Stimulated activated CD4-positive, alpha-beta T cell treated with anti-CD3 and anti-CD28 coated beads, Interleukin-2, amount 100 ng/mL, for 4 hours (primary cell): Measurements from ENCODE around the gene DNAJC10.
"Not testable (repeated sequence)": the region's sequence is repeated elsewhere in the genome, so short reads cannot be mapped to it uniquely, and the experiment has no call there.

ENCODE experiments used
- DNase-seq: peaks from one replicate; pipeline ENCODE4 v3.0.0-alpha.2; 2020; ENCODE audit warnings: low read depth

Gene DNAJC10

DNA sequence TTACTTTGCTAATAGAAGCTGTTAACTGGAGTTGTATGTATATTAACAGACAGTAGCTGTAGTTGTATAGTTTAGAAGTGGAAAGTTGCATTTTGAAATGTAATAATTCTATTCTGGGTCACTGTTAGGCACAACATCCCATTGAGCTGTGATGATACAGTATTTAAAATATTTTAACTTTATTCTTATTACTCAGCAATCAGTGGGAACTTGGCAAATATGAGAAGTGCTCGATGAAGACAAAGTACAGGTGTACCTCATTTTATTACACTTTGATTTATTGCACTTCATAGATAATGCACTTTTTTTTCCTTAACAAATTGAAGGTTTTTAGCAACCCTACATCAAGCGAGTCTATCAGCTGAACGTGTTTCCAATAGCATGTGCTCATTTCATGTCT is 8.6 kb downstream of the DNAJC10 start:
- DNase-seq: no peak

DNA sequence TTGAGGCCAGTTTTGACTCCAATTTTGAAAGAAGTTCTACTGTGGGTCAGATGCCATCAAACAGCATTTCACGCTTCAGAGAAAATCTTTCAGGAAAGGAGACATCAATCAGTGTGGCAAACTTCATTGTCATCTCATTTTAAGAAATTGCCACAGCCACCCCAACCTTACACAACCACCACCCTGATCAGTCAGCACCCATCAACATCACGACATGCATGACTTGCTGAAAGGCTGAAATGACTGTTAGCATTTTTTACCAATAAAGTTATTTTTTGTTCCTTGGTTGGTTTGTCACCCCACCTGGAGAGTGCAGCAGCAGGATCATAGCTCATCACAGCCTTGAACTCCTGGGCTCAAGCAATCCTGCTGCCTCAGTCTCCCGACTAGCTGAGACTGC is 10.4 kb downstream of the DNAJC10 start:
- no peak for DNase-seq

DNA sequence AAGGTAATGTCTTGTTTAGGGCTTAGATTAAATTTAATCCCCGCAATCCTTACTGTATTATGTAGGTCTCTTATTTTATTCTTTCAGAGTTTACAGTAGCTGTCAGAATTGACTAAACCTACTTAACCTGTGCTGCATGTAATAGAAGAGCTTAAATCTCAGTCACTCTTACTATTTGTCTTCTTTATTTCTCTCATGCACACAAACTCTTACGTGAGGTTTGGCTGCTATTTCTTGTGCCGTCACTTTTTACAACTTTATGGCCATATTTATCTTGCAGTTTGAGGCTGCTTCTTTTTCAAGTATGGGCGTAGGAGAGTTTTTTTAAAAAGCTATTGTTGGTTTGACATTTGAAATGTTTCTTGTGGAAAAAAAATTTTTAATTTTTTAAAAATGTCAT is 12.0 kb downstream of the DNAJC10 start:
- DNase-seq: no peak

DNA sequence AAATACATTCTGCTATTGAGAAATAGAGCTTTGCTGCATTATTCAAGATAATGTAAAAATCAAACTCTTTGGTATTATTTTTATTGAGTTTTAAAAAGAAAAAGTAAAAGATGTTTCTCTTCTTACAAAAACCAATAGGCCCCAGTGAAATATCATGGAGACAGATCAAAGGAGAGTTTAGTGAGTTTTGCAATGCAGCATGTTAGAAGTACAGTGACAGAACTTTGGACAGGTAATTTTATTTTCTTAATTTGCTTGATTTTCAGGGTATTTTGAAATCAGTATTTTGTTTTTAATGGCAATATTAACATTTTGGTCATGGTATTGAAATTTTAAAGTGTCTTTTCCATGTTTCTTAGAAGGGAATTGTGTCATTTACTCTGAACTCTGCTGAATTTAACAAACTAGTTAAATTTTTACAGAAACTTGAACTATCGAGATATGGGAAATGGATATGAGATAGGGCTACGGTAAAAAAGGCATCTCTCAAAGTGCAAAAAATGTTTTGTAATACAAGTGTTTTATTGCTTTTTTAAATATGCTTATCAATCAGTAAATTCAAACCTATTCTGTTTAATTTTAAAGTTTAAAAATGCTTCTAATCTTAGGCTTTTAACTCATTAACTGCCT is 13.8 kb downstream of the DNAJC10 start:
- no peak for DNase-seq

DNA sequence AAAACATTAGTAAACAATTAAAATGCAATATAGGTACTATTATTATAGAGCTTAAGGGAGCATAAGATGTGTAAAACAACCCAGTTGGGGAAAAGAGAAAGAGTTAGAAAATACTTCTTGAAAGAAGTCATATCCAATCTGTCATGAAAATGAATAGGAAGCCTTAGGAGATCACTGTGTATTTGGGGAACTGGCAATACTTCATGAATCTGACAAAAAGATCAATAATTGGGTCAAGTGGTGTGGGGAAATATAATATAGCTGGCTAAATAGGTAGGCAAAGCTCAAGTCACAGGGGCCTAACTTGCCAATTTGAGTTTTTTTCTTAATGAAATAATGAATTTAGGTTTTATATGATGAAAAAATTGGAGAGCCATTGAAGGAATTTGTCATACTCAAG is 14.4 kb downstream of the DNAJC10 start:
- DNase-seq: no peak

DNA sequence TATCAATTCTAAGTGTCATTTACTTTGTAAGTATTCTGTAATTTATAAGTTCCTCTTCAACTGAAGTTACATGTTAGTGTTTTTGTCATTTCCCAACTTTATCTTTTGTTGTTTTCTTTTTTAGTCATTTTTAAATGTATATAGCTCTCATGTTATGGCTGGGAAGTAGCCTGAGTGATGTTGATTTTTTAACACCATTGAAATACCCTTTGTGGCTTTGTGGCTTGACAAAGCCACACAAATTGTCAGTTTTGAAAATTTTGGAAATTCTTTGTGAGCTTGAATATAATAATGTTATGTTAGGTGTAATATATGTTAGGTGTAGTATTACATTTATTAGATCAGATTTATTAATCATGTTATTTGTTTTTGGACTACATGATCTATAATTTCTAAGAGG is 16.7 kb downstream of the DNAJC10 start:
- DNase-seq: no peak

DNA sequence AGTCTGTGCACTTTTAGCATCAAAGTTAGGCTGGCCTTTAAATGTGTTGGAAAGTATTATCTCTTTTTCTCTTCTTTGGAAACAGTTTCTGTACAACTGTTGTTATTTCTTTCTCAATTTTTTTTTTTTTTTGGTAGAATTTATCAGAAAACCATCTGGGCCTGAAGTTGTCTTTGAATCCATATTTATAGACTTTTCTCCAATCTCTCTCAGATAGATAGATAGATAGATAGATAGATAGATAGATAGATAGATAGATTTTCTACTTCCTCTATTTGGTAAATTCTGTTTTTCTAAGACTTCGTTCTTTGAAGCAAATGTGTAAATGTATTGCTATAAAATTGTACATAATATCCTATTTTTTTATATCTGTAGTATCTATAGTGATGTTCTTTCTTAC is 17.5 kb downstream of the DNAJC10 start:
- no peak for DNase-seq

DNA sequence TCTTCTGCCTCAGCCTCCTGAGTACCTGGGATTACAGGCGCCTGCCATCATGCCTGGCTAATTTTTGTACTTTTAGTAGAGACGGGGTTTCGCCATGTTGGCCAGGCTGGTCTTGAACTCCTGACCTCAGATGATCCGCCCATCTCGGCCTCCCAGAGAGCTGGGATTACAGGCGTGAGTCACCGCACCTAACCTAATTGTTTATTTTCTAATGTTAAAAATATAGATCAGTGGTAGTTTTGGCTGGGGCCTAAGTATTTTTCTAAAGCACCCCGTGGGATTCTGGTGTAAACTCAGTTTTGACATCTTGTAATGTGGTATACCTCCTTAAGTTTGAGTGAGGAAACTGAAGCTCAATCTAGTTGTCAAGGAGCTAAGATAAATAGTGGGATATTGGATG is 20.8 kb downstream of the DNAJC10 start:
- DNase-seq: not testable (repeated sequence)

DNA sequence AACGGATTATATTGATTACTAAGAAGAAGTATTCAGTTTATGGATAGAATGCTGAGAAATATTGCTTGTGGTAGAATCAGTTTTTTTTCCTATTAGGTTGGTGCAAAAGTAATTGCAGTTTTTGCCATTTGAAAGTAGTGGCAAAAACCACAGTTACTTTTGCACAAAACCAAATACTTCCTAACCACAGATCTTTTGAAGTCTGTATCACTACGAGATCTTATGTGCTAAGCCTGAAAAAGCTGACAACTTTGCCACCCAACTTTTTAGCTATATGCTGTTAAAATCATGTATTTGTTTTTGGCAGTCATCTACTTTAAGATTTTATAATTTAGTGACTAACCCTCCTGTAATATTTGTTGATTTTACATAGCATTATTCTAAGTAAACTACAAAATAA is 24.6 kb downstream of the DNAJC10 start:
- no peak for DNase-seq

DNA sequence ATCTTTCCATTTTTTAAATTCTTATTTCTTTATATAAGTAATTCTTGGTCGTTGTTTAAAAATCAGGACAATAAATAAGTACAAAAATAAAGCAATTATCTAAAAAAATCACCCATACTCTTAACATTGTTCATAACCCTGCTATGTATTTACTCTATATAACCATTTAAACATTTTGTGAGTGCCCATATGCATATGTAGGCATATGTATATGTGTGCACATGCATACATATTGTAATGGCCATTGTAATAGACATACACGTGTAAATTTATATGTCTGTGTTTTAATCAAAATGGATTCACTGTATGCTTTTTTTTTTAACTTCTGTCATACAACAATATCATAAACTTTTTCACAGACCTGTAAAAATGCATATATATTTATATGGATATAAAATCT is 25.6 kb downstream of the DNAJC10 start:
- DNase-seq: no peak

DNA sequence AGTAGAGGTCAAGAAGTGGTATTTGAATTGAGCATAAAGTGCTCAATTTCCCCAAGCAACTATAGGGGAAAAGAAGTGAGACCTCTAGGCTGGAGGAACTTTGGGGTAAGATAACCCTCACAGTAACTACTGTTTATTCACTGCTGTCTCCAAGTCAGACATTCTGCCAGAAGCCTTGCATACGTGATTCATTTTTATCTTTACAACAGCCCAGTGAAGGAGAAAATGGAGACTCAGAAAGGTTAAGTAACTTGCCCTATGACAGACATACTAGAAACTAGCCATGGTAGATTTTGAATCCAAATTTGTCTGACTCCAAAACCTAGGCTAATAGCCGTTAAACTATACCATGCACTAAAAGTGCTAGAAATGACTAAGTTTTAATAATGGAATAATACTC is 28.4 kb downstream of the DNAJC10 start:
- DNase-seq: no peak

DNA sequence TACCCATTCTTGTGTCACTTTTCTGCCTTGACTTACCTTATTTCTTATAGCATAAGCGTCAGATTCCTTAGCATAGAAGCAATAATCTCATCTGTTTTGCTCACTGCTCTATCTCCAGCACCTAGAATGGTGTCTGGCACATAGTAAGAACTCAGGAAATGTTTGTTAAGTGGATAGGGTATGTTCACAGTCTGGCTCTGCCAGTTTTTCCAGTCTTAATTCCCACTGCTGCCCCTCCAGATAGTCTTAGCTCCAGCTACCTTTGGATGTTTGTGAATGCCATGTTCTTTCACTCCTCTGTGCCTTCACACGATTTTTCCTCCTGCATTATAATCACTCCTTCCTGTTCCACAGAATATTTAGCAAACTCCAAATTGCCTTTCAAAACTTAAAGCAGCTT is 29.0 kb downstream of the DNAJC10 start:
- DNase-seq: no peak

DNA sequence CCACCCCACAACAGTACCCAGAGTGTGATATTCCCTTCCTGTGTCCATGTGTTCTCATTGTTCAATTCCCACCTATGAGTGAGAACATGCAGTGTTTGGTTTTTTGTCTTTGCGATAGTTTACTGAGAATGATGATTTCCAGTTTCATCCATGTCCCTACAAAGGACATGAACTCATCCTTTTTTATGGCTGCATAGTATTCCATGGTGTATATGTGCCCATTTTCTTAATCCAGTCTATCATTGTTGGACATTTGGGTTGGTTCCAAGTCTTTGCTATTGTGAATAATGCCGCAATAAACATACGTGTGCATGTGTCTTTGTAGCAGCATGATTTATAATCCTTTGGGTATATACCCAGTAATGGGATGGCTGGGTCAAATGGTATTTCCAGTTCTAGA is 29.8 kb downstream of the DNAJC10 start:
- not testable (repeated sequence) for DNase-seq

DNA sequence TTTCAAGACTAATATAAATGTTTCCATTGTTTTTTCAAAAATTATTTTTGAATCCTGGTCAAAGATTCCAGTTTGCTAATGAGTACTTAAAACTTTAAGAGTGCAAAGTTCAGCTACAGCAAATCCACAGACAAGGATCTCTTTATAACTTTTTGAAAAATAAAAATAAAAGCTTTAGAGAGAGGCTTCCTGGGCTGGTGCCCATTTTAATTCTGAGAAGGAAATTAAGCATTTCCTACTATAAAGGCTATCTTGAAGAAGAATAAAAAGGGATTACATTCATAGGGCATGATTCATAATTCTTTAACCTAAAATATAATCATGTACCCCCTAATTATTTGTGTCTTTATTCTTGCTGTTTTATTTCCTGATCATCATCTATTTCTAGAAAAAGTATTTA is 38.2 kb downstream of the DNAJC10 start:
- DNase-seq: no peak

DNA sequence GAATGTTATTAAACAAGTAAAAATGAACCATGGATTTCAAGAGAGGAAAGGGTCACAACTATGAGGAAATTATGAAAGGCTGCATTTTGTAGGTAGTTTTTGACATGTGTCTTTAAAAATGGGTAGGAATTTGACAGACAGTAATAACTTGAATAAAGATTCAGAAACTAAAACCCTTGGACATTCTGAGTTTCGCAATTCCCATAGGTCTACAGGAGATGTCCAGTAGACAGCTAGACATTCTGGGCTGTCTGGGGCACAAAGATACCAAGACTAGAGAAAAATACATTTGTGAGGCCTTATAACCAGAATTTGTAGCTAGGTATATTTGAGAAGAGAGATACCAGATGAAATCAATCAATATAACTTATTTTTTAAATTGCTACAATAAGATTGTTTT is 42.3 kb downstream of the DNAJC10 start:
- no peak for DNase-seq

DNA sequence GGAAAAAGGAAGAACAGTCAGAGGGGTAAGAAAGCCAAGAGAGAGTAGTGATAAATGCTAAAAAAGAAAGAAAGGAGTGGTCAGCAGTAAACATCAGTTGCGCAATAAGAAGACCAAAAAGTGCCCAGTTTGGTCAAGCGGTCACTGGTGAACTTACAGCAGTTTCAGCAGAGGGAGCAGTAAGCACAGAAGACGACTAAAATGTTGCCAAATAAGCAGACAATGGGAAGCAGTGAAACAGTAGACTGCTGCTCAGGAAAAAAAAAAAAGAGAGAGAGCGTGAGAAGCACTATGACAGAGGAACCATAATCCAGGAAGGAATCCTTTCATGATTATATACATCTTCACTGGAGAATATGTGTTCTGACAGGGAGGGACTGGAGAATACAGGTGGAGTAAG is 45.8 kb downstream of the DNAJC10 start:
- DNase-seq: no peak

DNA sequence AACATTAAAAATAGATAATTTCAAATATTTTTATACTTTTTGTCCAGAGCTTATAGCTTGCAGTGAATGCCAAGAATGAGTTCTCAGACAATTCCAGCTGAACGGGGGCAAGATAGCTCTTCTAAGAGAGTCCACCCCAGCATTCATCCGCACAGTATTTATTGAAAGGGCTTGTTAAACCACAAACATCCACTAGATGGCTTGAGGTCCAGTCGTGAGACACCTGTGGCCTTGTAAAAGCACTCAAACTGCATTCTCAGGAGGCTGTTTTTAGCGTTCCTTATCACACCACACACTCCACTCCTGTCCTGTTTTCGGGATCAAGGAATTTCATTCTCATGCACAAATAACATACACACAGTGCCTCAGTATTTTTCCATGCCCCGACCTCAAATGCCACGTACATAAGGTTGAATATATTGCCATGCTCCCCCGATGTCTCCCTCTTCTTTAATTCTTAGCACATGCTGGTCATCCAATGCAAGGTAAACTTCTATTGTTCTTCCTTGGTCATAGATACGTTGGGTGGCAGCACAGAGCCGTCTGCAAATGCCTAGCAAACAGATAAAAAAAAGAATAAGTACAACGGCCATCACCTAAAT is 47.4 kb downstream of the DNAJC10 start:
- DNase-seq: no peak

DNA sequence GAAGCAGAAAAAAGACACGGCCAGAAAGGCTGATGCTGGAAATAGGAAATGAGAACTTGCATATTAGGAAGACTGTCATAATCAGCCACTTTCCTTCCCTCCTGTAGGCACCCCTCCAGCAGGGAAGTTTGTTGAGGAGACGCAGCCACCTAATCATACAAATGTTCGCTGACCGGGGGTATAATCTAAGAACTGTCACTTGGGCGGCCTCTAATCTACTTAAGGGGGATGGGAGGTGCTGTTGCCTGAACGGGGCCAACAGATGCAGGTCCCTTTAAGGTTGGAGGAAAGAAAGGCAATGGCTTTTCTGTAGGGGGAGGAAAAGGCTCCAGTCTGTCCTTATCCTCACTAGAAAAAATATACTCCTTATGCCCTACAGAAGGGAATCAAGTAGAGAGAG is 50.6 kb downstream of the DNAJC10 start:
- no peak for DNase-seq

DNA sequence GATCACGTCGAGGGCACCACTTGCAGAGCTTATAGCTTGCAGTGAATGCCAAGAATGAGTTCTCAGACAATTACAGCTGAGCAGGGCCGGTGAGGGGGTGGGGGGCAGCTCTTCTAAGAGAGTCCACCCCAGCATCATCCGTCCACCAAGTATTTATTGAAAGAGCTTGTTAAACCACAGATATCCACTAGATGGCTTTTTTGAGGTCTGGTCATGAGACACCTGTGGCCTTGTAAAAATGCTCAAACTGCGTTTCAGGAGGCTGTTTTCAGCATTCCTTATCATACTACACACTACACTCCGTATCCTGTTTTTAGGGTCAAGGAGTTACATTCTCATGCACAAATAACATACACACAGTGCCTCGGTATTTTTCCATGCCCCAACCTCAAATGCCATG is 51.5 kb downstream of the DNAJC10 start:
- DNase-seq: no peak

DNA sequence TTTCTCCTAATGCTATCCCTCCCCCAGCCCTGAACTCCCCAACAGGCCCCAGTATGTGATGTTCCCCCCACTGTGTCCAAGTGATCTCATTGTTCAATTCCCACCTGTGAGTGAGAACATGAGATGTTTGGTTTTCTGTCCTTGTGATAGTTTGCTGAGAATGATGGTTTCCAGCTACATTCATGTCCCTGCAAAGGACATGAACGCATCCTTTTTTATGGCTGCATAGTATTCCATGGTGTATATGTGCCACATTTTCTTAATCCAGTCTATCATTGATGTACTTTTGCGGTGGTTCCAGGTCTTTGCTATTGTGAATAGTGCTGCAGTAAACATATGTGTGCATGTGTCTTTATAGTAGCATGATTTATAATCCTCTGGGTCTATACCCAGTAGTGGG is 52.9 kb downstream of the DNAJC10 start:
- DNase-seq: not testable (repeated sequence)

DNA sequence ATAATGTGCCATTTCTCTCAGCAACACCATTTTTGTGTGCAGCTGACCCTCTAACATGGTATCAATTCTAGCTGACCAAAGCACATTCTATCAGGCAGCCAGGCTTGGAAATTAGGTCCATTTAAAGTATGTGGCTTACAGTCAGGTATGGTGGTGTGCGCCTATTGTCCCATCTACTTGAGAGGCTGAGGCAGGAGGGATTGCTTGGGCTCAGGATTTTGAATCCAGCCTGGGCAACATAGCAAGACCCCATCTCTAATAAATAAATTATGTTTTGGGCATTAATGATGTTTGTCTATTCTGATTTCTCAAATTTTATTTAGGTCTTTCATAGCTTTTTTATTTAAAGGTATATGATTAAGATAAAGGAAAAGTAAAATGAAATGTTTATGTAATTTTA is 63.3 kb downstream of the DNAJC10 start:
- no peak for DNase-seq

DNA sequence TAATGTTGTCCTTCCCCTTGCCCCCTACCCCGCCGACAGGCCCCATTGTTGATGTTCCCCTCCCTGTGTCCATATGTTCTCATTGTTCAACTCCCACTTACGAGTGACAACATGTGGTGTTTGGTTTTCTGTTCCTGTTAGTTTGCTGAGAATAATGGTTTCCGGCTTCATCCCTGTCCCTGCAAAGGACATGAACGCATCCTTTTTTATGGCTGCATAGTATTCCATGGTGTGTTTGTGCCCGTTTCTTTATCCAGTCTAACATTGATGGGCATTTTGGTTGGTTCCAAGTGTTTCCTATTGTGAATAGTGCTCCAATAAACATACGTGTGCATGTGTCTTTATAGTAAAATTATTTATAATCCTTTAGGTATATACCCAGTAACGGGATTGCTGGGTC is 65.0 kb downstream of the DNAJC10 start:
- not testable (repeated sequence) for DNase-seq

DNA sequence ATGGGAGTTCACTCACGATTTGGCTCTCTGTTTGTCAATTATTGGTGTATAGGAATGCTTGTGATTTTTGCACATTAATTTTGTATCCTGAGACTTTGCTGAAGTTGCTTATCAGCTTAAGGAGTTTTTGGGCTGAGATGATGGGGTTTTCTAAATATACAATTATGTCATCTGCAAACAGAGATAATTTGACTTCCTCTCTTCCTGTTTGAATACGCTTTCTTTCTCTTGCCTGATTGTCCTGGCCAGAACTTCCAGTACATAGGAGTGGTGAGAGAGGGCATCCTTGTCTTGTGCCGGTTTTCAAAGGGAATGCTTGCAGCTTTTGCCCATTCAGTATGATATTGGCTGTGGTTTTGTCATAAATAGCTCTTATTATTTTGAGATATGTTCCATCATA is 66.6 kb downstream of the DNAJC10 start:
- not testable (repeated sequence) for DNase-seq

DNA sequence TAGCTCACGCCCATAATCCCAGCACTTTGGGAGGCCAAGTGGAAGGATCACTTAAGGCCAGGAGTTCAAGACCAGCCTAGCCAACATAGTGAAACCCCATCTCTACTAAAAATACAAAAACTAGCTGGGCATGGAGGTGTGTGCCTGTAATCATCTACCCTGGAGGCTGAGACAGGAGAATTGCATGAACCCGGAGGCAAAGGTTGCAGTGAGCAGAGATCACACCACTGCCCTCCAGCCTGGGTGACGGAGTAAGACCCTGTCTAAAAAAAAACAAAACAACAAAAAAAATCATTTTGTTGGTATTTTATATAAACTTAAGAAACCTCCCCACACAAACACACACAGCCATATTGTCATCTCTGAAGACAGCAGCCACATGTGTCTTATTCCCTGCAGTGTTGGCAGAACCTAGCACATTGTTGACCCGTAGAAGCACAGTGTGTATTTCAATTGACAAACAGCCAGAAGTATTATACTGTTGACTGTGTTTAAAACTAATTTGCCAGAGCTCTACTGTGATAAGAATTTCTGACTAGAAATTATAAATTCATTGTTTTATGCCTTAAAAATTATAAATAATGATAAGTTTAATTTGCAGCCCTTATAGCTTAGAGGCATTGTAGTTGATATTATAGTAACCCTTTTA is 68.1 kb downstream of the DNAJC10 start:
- DNase-seq: no peak
